ENCODE results near the gene IFNAR1.

DNA sequence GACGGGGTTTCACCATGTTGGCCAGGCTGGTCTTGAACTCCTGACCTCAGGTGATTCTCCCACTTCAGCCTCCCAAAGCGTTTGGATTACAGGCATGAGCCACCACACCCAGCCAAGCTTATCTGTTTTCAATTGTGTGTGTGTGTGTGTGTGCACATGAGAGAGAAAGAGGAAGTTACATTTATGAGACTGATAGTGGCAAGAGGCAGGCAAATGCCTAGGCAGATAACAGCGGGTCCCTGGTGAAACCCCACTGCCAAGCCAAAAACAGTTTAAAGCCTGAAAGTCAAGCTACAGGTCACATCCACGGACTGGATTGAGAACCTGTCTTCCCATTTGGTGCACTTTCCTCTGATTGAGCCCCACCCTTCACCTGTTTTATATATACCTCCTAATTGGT, 43.4 kb downstream of the IFNAR1 start:
- TF ChIP-seq, protein P1, sequence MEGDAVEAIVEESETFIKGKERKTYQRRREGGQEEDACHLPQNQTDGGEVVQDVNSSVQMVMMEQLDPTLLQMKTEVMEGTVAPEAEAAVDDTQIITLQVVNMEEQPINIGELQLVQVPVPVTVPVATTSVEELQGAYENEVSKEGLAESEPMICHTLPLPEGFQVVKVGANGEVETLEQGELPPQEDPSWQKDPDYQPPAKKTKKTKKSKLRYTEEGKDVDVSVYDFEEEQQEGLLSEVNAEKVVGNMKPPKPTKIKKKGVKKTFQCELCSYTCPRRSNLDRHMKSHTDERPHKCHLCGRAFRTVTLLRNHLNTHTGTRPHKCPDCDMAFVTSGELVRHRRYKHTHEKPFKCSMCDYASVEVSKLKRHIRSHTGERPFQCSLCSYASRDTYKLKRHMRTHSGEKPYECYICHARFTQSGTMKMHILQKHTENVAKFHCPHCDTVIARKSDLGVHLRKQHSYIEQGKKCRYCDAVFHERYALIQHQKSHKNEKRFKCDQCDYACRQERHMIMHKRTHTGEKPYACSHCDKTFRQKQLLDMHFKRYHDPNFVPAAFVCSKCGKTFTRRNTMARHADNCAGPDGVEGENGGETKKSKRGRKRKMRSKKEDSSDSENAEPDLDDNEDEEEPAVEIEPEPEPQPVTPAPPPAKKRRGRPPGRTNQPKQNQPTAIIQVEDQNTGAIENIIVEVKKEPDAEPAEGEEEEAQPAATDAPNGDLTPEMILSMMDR (IDR thresholded peaks at IDR 0.05), result no peak
- TF ChIP-seq POLR2A (IDR thresholded peaks at IDR 0.05) (no peak), POLR2AphosphoS5 (IDR thresholded peaks at IDR 0.05) (no peak)

Data from breast epithelium (tissue), 3 donors.